AG09319 (cell line): ENCODE results near the gene PTAFR.

Source experiments
- DNase-seq: peaks from one replicate; pipeline ENCODE4 v3.0.0-alpha.2; 2010; ENCODE audit warnings: low read depth; ENCODE audit errors: extremely low read depth
- TF ChIP-seq, protein P1 (sequence below): IDR thresholded peaks from 2 replicates; pipeline ENCODE4 v1.5.1; 2011; ENCODE audit warnings: low read depth, mild to moderate bottlenecking, inconsistent platforms, low read length, moderate library complexity

The PTAFR gene

DNA sequence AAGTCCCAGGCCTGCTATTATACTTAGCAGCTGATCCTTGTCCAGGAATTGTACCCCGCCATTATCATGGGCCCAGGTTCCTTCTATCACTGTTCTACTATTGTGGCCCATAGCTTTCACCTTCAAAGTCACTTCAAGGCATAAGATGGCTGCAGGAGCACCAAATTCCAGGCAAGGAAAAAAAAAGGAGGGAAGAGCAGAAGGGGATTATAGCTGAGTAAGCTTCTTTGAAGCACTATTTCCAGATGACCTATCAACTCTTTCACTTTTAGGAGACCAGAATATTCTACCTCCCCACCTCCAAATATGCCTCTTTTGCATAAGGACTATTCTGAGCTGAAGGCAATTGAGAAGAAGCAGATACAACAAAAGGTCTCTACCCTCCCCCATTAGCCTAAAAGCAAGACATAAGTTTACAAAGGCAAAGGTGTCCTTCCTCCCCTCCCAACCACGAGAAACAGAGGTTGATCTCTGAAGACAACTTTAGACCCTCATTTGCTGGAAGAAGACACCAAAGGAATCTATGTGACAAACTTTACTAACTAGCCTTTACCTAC lies 41.8 kb downstream of the PTAFR start:
- no peak for DNase-seq
- TF ChIP-seq, protein P1, sequence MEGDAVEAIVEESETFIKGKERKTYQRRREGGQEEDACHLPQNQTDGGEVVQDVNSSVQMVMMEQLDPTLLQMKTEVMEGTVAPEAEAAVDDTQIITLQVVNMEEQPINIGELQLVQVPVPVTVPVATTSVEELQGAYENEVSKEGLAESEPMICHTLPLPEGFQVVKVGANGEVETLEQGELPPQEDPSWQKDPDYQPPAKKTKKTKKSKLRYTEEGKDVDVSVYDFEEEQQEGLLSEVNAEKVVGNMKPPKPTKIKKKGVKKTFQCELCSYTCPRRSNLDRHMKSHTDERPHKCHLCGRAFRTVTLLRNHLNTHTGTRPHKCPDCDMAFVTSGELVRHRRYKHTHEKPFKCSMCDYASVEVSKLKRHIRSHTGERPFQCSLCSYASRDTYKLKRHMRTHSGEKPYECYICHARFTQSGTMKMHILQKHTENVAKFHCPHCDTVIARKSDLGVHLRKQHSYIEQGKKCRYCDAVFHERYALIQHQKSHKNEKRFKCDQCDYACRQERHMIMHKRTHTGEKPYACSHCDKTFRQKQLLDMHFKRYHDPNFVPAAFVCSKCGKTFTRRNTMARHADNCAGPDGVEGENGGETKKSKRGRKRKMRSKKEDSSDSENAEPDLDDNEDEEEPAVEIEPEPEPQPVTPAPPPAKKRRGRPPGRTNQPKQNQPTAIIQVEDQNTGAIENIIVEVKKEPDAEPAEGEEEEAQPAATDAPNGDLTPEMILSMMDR = no peak

GRCh38 chr1:28132171-28133167 lies 44.0 kb downstream of the PTAFR start:
- DNase-seq = no peak
- TF ChIP-seq, protein P1 = no peak

DNA sequence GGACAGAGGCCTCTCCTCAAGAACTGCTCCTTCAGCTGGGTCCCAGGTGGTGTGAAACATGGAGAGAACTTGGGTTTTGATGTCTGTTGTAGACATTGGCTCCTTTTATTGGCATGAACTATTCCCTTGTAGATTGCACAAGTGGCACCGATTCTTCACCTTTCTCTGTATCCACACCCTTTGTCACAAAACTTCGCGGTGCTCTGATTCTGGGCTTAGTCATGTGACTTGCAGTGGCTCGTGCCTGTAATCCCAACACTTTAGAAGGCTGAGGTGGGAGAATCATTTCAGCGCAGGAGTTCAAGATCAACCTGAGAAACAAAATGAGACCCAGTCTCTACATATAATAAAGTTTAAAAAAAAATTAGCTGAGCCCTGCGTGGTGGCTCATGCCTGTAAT lies 45.6 kb downstream of the PTAFR start:
- DNase-seq = no peak
- TF ChIP-seq, protein P1 = no peak

DNA sequence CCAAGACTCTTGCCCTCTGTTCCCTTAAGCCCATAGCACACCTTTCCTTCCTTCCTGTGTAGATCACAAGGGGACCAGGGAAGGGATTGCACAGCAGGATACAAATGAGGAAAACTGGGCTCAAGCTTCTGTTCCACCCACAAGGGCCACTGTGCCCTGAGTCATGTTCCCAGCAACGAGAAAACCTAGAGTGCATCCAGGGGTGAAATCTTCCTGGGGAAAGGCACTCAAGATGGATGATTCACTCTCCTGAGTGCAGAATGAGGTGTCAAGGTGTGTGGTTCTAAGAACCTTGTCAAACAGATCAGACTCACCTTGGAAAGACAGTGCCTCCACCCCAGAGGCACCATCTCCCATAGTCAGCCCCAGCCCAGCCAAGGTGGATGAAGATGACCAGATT lies 47.3 kb downstream of the PTAFR start:
- TF ChIP-seq, protein P1 = no peak

GRCh38 chr1:28127617-28128257 lies 48.8 kb downstream of the PTAFR start:
- DNase-seq = no peak
- TF ChIP-seq, protein P1 = no peak

More for the DNA sequence above, 47.3 kb downstream of the PTAFR start:
- DNase-seq = no peak

- no peak for DNase-seq
- TF ChIP-seq, protein P1 = no peak
Observed at GRCh38 chr1:28126783-28127490, 49.6 kb downstream of the PTAFR start.
